DND-41 (cell line): ENCODE measurements around the gene MAP3K5.

Experiments used
- ATAC-seq: fragments of 200-7000 bp; cut with Tn5 transposase; 3 replicates; pipeline ENCODE4 v1.9.1; 2021; ENCODE audit warnings: low read depth; ENCODE audit not compliant: insufficient read depth
- DNase-seq: peaks from one replicate; pipeline ENCODE4 v3.0.0-alpha.2; 2020
- H2AFZ ChIP-seq: 2 replicates; pipeline ENCODE4 v1.6.0; 2012; ENCODE audit warnings: low read depth, low read length
- H3K27ac ChIP-seq: 2 replicates; pipeline ENCODE4 v1.5.1; 2012; ENCODE audit warnings: low read length, inconsistent platforms
- H3K27me3 ChIP-seq: fragments of 200-600 bp; sonication (generic); 2 replicates; pipeline ENCODE4 v1.6.0; 2012; ENCODE audit warnings: low read length, mild to moderate bottlenecking, inconsistent platforms; ENCODE audit not compliant: insufficient read depth, poor library complexity
- H3K36me3 ChIP-seq: 2 replicates; pipeline ENCODE4 v1.5.1; 2012; ENCODE audit warnings: low read length, inconsistent platforms; ENCODE audit not compliant: insufficient read depth
- H3K4me1 ChIP-seq: 2 replicates; pipeline ENCODE4 v1.5.1; 2012; ENCODE audit warnings: mild to moderate bottlenecking, low read length; ENCODE audit not compliant: insufficient read depth
- H3K4me2 ChIP-seq: 2 replicates; pipeline ENCODE4 v1.6.0; 2012; ENCODE audit warnings: mild to moderate bottlenecking, moderate library complexity, low read length, inconsistent platforms; ENCODE audit not compliant: insufficient read depth
- H3K4me3 ChIP-seq, 2 experiments: fragments of 200-600 bp in 1 of 2; shearing (Covaris generic) in 1 of 2; 2 replicates each; pipeline ENCODE4 v1.5.1; 2012 to 2016; ENCODE audit warnings: inconsistent platforms in 2 of 2, low read length in 2 of 2, mild to moderate bottlenecking in 2 of 2, low read depth in 1 of 2, moderate library complexity in 1 of 2
- H3K79me2 ChIP-seq: 2 replicates; pipeline ENCODE4 v1.6.0; 2012; ENCODE audit warnings: low read length, inconsistent platforms; ENCODE audit not compliant: insufficient read depth
- H3K9ac ChIP-seq: 2 replicates; pipeline ENCODE4 v1.6.0; 2012; ENCODE audit warnings: low read depth, mild to moderate bottlenecking, inconsistent platforms, low read length, moderate library complexity
- H3K9me3 ChIP-seq: 2 replicates; pipeline ENCODE4 v1.5.1; 2012; ENCODE audit warnings: low read length, moderate library complexity, mild to moderate bottlenecking, inconsistent platforms; ENCODE audit not compliant: insufficient read depth, severe bottlenecking
- H4K20me1 ChIP-seq: 2 replicates; pipeline ENCODE4 v1.6.0; 2012; ENCODE audit warnings: low read length; ENCODE audit not compliant: insufficient read depth
- CTCF ChIP-seq: IDR thresholded peaks from 2 replicates; pipeline ENCODE4 v1.5.1; 2012; ENCODE audit warnings: borderline replicate concordance, low read length, moderate library complexity, mild to moderate bottlenecking; ENCODE audit not compliant: poor library complexity, severe bottlenecking; ENCODE audit errors: extremely low read depth
- EZH2 ChIP-seq: IDR thresholded peaks from 3 replicates; pipeline ENCODE4 v1.6.1; 2012; ENCODE audit warnings: borderline replicate concordance, low read depth, mild to moderate bottlenecking, moderate library complexity, low read length, inconsistent platforms; ENCODE audit not compliant: severe bottlenecking

MAP3K5 gene

GRCh38 chr6:136517002-136517401 lies 275.3 kb downstream of the MAP3K5 start:
- H4K20me1 ChIP-seq: peaks cover 2% of the 10 kb centered on the region; the same call in 1 of the 2 replicates
- H3K9me3 ChIP-seq: no peaks in the 10 kb centered on the region
- no peaks in the 10 kb centered on the region for H3K79me2 ChIP-seq
- H3K27ac ChIP-seq: no peak overlapping the region
- DNase-seq (no peak), ATAC-seq (no peak)
- no peak overlapping the region for H2AFZ ChIP-seq
- no peaks in the 10 kb centered on the region for H3K4me1 ChIP-seq
- H3K27me3 ChIP-seq: peaks cover 12% of the 10 kb centered on the region
- no peak overlapping the region for H3K4me3 ChIP-seq
- no peak overlapping the region for H3K9ac ChIP-seq
- no peak for TF ChIP-seq CTCF
- TF ChIP-seq EZH2: no peak
- no peaks in the 10 kb centered on the region for H3K36me3 ChIP-seq
- H3K4me2 ChIP-seq: no peak overlapping the region

- Histone ChIP-seq H3K79me2 (no peaks in the 10 kb centered on the region), H4K20me1 (no peaks in the 10 kb centered on the region), H3K4me1 (no peaks in the 10 kb centered on the region), H3K36me3 (no peaks in the 10 kb centered on the region), H3K4me3 (no peak overlapping the region), H3K4me2 (no peak overlapping the region), H3K9ac (no peak overlapping the region), H2AFZ (no peak overlapping the region), H3K27ac (no peak overlapping the region), H3K9me3 (no peaks in the 10 kb centered on the region), H3K27me3 (peaks cover 4% of the 10 kb centered on the region)
- TF ChIP-seq EZH2 (no peak), CTCF (no peak)
- DNase-seq (no peak), ATAC-seq (no peak)
These were observed 277.7 kb downstream of the MAP3K5 start for GRCh38 chr6:136514591-136514990.

- no peak for TF ChIP-seq EZH2
- no peak for TF ChIP-seq CTCF
- Histone ChIP-seq H3K36me3 (no peaks in the 10 kb centered on the region), H3K4me3 (no peak overlapping the region), H4K20me1 (no peaks in the 10 kb centered on the region), H3K4me1 (no peaks in the 10 kb centered on the region), H2AFZ (no peak overlapping the region), H3K79me2 (no peaks in the 10 kb centered on the region), H3K27ac (no peak overlapping the region), H3K27me3 (peaks cover 4% of the 10 kb centered on the region), H3K4me2 (no peak overlapping the region), H3K9ac (no peak overlapping the region), H3K9me3 (no peaks in the 10 kb centered on the region)
- ATAC-seq: no peak
- DNase-seq: no peak
These were observed 280.4 kb downstream of the MAP3K5 start for GRCh38 chr6:136511926-136512325.

GRCh38 chr6:136511397-136511796 lies 280.9 kb downstream of the MAP3K5 start:
- no peaks in the 10 kb centered on the region for H3K36me3 ChIP-seq
- ATAC-seq (no peak), DNase-seq (no peak)
- no peak overlapping the region for H3K9ac ChIP-seq
- peaks cover 4% of the 10 kb centered on the region for H3K27me3 ChIP-seq
- no peak overlapping the region for H2AFZ ChIP-seq
- H3K4me3 ChIP-seq: no peak overlapping the region
- H3K27ac ChIP-seq: no peak overlapping the region
- TF ChIP-seq CTCF (no peak), EZH2 (no peak)
- H4K20me1 ChIP-seq: no peaks in the 10 kb centered on the region
- no peak overlapping the region for H3K4me2 ChIP-seq
- H3K9me3 ChIP-seq: no peaks in the 10 kb centered on the region
- H3K4me1 ChIP-seq: no peaks in the 10 kb centered on the region
- H3K79me2 ChIP-seq: no peaks in the 10 kb centered on the region
